Skeletal muscle cell (primary cell): ENCODE results near the gene NOS3.

ENCODE experiments used
- DNase-seq: peaks from one replicate; pipeline ENCODE4 v3.0.0-alpha.2; 2010; ENCODE audit warnings: low read depth
- H3K4me3 ChIP-seq: 2 replicates; pipeline ENCODE4 v1.5.1; 2011; ENCODE audit warnings: low read depth, mild to moderate bottlenecking, control low read depth, low read length, moderate library complexity

Gene NOS3

DNA sequence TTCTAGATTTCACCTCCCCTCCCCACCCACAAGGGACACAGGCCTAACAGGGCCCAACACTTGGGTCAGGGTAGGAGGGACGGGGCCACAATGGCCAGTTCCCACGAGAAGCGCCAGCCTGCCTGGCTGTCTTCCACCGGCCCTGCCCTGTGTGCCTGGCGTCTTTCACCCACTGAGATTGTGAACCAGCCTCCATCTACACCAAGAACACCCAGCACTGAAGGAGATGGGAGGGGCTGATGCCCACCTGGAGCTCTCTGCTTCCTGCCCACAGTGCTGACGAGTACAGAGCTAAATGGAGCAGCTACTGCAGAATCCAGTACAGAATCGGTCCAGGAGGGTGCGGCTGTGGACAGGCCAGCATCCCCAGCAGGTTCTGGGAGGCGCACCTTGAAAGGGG is 55.1 kb downstream of the NOS3 start:
- H3K4me3 ChIP-seq, result no peak overlapping the region
- no peak for DNase-seq

DNA sequence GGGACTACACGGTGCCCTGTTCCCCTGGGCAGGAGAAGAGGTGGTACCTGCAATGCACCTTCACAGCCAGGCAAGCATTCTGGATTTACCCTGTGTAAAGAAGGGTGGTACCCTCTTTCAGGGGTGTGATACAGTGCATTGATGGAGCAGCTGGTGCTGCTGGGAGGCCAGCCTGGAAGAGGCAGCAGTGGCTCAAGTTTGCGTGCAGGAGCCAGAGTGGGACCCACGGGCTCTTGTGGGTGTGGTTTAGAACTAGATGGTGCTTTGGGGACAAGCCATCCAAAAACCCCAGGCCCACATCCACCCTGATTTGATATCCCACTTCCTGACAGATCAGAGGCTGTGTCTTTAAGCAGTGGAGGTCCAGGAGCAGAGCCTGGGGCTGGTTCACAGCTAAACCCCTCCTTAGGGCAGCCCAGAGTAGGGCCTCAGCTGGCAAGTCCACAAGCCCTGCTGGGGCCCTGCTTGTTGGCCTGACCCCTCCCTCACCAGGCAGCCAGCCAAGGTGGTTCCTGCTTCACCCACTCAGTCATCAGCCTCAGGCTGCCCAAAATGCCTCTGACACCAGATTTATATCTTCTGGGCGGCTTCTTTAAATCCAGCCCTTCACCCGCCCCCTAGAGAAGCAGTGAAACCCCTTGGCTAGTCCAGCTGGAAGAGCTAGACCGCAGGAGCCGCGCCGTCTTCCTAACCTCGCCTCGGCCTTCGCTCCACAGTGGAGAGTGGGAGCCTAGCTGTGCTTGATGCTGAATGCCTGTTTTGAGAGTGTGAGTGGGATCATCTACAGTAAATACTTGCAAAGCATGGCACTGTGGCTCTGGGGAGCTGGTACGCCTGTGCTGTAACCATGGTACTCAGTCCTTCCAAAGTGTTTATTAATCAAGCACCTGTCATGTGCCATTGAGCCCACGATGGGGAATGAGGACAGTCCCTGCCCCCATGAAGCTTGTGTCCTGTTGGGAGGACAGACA is 56.1 kb downstream of the NOS3 start:
- peak; percentile 49 for DNase-seq
- H3K4me3 ChIP-seq, result no peak overlapping the region

DNA sequence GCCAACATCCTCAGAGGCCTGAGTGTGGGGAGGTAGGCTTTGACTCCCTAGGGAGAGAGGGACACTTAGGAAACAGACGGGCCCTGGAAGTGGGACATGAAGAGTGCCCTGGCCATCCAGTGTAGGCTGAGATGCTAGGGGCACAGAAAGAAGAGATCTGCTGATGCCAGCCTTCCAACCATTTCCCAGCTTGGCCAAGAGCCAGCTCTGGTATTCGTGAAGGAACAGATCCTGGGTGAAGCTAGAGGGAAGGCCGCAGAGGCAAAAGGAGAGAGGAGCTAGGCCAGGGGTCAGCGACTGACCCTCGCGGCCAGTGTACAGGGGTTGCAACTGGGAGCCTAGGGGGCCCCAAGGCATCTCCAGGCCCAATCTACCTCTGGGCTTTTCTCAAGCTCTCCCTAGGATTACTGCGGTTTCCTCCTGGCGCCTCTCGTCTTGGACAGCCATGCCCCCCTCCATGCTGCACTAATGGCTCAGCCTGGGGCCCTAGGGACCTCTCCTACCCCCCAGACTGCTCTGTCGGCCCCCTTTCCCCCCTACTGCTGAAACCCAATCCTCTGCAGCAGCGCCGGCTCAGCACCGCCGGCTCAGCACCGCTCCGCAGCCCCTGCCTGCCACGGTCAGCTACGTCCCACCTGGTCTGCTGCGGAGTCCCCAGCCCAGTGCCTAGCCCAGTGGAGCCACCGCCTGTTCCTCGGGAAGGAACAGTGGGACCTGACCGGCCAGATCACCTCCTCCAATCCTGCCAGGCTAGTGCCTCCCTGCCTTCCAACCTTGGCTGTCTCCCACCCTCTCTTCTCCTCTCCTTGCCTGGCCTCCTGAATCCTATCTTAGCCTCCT is 57.4 kb downstream of the NOS3 start, which contains the start of gene ASIC3:
Gene ASIC3, plus strand, starts transcription at position 556 of the 840 bp plus-strand sequence. CDS start 355 bp downstream, outside the sequence.
- no peak within 1 kb of the TSS for H3K4me3 ChIP-seq
- DNase-seq, result no peak

DNA sequence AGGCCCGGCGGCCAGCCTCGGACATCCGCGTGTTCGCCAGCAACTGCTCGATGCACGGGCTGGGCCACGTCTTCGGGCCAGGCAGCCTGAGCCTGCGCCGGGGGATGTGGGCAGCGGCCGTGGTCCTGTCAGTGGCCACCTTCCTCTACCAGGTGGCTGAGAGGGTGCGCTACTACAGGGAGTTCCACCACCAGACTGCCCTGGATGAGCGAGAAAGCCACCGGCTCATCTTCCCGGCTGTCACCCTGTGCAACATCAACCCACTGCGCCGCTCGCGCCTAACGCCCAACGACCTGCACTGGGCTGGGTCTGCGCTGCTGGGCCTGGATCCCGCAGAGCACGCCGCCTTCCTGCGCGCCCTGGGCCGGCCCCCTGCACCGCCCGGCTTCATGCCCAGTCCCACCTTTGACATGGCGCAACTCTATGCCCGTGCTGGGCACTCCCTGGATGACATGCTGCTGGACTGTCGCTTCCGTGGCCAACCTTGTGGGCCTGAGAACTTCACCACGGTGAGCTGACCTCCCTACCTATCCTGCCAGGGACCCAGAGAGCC is 58.2 kb downstream of the NOS3 start:
- no peak overlapping the region for H3K4me3 ChIP-seq
- DNase-seq, result no peak

DNA sequence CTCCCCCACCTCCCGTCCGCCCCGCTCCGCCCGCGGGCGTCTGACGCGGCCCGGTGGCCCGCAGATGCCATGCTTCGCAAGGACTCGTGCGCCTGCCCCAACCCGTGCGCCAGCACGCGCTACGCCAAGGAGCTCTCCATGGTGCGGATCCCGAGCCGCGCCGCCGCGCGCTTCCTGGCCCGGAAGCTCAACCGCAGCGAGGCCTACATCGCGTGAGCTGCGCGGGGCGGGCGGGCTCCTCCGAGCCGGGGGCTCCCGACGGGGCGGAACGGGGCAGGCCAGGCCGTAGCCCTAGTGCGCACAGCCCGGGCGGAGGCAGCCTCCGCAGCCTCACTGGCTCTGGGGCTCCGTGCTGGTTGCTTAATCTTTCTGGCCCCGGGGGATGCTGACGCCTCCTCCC is 60.3 kb downstream of the NOS3 start:
- H3K4me3 ChIP-seq, result peak overlapping the region; percentile 22
- no peak for DNase-seq

DNA sequence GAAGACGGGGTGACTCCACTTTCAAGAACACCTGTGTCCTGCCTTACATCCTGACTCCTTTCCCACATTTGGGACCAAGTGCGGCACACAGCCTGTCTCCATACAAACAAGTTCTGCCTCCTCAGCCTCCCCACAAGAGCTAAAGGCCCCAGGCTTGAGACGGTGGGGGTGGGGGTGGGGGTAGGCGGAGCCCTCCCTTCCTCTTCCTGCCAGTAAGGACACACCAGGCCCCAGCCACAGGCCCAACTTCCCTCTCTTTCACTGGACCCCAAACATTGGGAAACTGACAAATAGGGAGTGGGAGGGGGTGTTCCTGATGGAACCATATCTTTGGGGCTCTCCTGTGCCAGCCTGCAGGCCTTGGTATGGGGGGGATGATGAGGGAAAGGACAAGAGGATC is 62.3 kb downstream of the NOS3 start:
- H3K4me3 ChIP-seq, result no peak overlapping the region
- DNase-seq, result no peak

DNA sequence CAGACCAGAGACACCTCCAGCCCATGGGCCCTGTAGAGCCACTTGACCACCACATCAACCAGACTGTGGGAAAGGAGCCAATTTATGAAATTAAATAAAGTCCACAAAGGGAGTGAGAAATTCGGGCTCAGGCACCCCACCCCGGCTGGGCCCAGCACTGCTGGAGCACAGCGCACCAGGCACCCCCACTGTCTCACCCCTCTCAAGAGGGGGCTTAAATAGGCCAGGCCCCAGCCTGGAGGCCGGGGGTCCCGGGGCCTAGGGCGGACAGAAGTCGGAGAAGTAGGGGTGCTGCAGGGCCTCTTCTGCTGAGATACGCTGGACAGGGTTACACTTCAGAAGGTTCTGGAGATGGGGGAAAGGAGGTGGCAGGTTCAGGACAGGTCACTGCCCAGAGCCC is 62.9 kb downstream of the NOS3 start:
- H3K4me3 ChIP-seq, result no peak overlapping the region
- DNase-seq, result no peak

DNA sequence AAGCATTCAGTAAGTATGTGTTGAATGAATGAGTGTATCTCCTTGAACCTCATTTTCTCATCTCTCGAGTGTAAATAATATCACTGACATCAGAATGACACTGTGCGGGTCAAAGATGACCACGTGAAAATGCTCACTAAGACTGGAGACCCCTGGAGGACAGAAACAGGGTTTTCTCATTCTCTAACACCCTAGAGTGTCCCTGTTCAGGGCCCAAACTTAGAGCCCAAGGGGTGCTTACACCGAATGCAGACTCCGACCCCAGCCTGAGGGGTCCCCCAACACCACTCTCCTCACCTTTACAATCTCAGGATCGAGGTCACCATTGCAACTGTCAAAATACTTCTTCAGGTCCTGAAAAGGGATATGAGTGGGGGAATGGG is 65.5 kb downstream of the NOS3 start:
- no peak for DNase-seq
- no peak overlapping the region for H3K4me3 ChIP-seq

DNA sequence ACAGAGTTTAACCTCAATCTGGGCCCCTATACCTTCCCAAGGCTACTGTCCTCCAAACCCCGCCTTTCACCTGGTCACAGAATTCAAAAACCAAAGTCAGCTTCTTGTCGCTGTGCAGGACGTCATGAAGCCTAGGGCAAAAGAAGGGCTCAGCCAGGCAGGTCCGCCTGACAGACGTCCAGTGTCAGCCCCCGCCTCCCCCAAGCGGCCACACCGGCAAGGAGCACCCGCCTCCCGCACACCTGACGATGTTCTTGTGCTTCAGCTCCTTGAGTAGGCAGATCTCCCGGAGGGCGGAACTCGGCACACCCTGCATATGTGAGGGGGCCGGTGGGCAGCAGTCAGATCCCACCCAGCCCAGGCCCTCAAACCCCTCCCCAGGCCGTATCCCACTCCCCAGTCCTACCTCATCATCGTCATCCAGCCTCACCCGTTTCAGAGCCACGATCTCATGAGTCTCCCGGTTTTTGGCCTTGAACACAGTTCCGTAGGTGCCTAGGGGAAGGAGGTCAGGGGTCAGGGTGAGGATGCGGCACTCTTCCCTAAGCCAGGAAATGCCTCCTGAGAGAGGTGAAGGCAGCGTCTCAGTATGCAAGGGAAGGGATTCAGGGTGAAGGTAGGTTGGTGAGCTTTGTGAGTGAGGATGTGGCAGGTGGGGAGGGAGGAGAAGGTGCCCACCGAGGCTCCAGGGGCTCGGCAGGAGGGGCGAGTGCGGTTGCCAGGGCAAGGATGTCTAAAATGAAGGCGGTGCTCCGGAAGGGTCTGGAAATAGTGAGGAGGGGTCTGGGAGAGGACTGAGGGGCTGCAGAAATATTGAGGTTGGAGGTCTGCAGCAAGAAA is 66.1 kb downstream of the NOS3 start:
- DNase-seq, result no peak
- peak overlapping the region; percentile 84 for H3K4me3 ChIP-seq

DNA sequence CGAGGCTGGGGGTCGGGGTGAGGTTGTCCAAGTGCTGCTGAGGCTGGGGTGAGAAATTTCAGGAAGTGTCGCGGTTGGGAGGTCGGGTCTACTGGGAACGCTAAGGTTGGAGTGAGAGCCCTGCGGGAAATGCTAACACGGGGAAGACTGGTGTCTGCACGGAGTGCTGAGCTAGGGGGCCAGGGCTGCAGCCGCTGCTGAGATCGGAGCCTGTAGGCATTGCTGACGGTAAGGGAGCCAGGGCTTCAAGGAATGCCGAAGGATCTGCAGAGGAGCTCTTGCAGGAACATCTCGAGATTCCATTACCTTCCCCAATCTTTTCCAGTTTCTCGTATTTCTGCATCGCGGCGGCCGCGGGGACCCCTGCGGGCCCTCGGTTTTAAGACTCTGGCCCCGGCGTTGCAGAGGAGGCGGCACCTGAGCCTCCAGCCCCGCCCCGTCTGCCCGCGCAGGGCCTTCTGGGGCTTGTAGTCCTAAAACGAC is 66.7 kb downstream of the NOS3 start, which contains the start of gene CDK5:
Gene CDK5, minus strand, starts transcription at position 392 of the 483 bp plus-strand sequence. Its CDS starts 49 bp downstream, at position 343.
- DNase-seq, result no peak

DNA sequence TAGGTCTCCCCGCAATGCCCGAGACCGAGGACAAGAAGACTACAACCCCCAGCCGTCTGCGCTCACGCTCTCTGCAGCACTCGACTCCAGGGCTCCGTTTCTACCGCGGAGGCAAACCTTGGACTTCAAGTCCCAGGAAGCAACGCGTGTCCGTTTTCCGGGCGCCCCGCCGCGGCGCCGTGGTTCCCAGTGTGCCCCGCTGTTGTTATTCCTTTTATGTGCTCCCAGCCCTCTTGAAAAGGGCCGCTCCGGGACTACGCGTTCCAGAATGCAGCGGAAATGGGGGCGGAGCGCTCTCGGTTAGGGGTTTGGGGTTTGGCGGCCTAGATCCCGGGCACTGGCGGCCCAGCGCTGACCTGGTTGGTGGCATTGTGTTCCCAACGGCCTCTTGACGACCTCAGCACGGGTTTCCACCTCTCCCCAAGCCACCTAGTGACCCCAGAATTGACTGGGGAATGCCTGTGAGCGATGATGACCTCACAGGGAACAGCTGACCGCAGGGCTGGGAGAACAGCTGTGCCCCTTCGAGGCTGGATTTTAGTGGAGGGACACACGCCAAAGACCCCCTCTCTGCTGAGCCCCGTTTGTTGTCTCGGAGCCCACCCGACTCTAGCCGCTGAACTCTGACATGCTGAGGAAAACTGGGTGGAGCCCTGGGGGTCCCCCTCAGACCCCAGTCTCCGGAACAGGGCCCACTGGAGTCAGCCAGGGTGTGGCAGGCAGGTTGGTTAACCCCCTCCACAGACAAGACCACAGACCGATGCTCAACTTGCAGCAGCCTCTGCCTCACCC is 67.4 kb downstream of the NOS3 start:
- peak overlapping the region; percentile 84 for H3K4me3 ChIP-seq
- DNase-seq, result peak; percentile 98

More for the DNA sequence above, 66.7 kb downstream of the NOS3 start, which contains the start of gene CDK5:
- peak within 1 kb of the TSS; percentile 84 for H3K4me3 ChIP-seq

DNA sequence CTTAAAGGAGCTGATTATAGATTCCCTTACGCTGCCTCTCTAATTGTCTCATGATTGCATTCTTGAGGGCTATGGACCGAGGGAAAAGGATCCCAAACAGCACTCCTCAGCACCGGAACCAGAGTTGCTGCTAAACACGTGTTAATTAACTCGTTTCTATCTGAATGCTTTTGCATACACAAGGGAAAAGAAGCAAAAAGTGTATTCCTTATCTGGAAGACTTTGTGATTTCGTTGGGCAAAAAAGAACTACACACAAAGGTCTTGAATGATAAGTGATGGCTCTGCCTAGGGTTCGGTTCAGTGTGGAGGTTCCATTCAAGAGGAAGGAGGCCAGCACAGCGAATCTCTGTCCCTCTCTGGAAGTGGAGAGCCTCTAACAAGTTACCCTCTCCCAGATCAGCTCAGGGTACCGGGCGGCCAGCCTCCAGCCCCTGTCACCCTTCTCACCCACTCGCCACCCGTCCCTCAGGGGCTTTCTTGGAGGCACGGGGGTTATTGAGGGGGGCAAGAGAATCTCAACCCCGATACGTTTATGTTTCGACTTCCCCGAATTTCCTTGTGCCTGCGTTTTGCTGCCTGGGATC is 68.1 kb downstream of the NOS3 start:
- H3K4me3 ChIP-seq, result peak overlapping the region; percentile 84
- no peak for DNase-seq

DNA sequence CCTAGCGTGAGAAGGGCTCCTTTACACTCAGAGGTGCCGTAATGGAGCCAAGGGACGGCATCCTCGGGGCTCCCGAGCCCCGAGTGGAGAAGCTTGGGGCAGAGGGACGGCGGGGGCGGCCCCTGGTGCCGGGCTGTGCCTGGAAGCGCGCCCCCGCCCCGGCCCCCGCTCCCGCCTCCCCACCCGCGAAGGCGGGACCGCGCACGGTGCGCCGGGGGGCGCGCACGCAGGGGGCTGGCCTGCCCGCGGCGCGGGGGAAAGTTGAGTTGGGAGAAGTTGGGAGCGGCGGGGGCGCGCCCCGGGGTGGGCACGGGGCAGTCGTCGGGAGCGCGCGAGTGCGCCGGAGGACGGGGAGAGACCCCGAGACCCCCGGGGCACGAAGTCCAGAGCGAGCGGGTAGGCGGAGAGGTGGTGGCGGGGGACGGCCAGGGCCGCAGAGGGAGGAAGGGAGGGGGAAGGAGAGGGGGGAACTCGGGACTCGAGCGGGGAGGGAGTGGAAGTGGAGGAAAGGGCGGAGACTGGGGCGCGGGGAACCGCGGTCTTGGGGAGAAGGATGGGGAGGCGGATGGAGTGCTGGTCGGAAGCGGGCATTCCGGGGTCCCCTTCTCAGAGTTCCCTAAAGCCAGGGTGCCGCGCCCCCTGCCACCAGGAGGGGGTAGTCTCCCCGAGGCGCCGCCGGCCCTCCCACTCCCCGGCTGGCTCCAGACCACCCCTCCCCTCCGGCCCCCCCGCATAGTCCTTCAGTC is 68.7 kb downstream of the NOS3 start, which contains the start of gene SLC4A2:
Gene SLC4A2, plus strand, starts transcription at position 223 of the 746 bp plus-strand sequence. CDS start 2,399 bp downstream, outside the sequence.
- H3K4me3 ChIP-seq, result peak within 1 kb of the TSS; percentile 84
- DNase-seq, result no peak

DNA sequence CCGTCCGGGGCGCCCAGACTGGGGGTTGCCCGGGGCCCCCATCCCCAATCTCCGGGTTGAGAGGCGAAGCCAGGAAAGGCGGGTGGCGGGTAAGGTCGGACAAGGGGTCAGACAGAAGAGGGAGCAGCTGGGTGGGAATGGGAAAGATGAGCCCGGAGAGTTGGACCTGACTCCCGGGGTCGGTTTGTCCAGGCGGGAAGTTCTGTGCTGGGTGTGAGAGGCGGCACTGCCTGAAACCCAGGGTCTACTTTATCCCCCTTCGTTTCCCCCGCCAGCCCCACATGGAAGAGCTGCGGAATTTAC is 69.2 kb downstream of the NOS3 start:
- DNase-seq, result no peak
- H3K4me3 ChIP-seq, result peak overlapping the region; percentile 84

DNA sequence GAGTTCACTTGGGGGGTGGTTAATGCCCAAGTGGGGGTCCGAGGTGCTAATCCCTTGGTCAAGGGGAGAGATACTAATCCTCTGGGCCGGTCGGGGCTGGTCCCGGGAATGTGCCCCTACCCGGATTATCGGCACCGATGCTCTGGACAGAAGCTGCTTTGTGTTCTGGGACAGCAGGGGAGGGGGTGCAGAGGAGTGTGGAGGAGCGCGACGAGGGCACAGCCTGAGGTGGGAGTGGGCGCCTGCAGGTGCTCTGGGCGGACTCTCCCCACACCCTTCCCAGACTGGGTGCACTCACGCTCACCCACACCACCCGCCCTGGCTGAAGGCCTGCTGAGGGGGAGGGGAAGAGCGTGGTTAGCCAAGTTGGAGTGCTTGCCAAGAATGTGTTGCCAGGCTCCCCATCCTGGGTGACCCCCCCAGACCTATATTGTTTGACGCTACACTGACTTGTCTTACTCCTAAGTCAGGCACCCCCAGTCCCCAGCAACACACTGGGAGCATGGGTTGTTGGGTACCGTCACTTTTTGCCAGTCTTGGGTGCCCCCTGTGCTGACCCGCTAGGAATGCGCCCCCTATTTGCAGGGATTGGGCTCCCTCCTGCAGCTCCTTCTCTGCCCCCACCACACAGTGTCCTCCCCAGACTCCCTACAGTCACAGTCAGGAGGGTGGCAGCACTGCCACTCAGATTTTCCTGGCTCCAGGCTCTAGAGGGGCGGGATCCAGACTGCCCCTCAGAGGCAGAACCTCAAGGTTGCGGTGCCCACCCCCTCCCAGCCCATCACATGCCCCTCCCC is 69.8 kb downstream of the NOS3 start:
- no peak for DNase-seq
- H3K4me3 ChIP-seq, result peak overlapping the region; percentile 84
